Neural progenitor cell (in vitro differentiated cells): ENCODE data around the gene ZNF222. TPM values are rescaled to one million over a fixed set of nuclear protein-coding genes. Genes with fewer than 3 reads are reported as not detected.

Experiments used
- DNase-seq: peaks from one replicate; pipeline ENCODE4 v3.0.0-alpha.2; 2016; ENCODE audit warnings: low spot score
- H2AFZ ChIP-seq: fragments of 200-600 bp; sonication (generic); replicated peaks from 2 replicates; pipeline ENCODE4 v1.6.1; 2016; ENCODE audit warnings: antibody characterized with exemption
- H3F3A ChIP-seq: fragments of 200-600 bp; sonication (generic); 2 replicates; pipeline ENCODE4 v1.6.1; 2016; ENCODE audit warnings: antibody characterized with exemption, low read depth
- H3K27ac ChIP-seq: fragments of 200-600 bp; sonication (generic); 2 replicates; pipeline ENCODE4 v1.5.1; 2016; ENCODE audit warnings: mild to moderate bottlenecking
- H3K27me3 ChIP-seq: fragments of 200-600 bp; sonication (generic); 2 replicates; pipeline ENCODE4 v1.6.1; 2016; ENCODE audit warnings: mild to moderate bottlenecking, moderate library complexity
- H3K36me3 ChIP-seq: fragments of 200-600 bp; sonication (generic); 2 replicates; pipeline ENCODE4 v1.5.1; 2016
- H3K4me1 ChIP-seq: fragments of 200-600 bp; sonication (generic); 2 replicates; pipeline ENCODE4 v1.6.1; 2016; ENCODE audit warnings: mixed run types
- H3K4me2 ChIP-seq: fragments of 200-600 bp; sonication (generic); 2 replicates; pipeline ENCODE4 v1.6.1; 2016
- H3K4me3 ChIP-seq: fragments of 200-600 bp; sonication (generic); 2 replicates; pipeline ENCODE4 v1.5.1; 2016
- H3K79me2 ChIP-seq: fragments of 200-600 bp; sonication (generic); 2 replicates; pipeline ENCODE4 v1.6.1; 2016; ENCODE audit warnings: low read depth
- H3K9ac ChIP-seq: fragments of 200-600 bp; sonication (generic); 2 replicates; pipeline ENCODE4 v1.6.1; 2016
- H3K9me3 ChIP-seq: fragments of 200-600 bp; sonication (generic); 2 replicates; pipeline ENCODE4 v1.5.1; 2016; ENCODE audit warnings: low read depth
- H4K20me1 ChIP-seq: fragments of 200-600 bp; sonication (generic); 2 replicates; pipeline ENCODE4 v1.6.1; 2016; ENCODE audit warnings: low read depth
- H3K27ac Mint-ChIP-seq: 3 replicates; pipeline ENCODE4 v1.8.0; 2021; ENCODE audit warnings: mixed read lengths
- H3K27me3 Mint-ChIP-seq: 2 replicates; pipeline ENCODE4 v1.8.0; 2022; ENCODE audit warnings: low read depth, mild to moderate bottlenecking, inconsistent platforms, moderate library complexity, mixed read lengths; ENCODE audit not compliant: insufficient read depth
- H3K36me3 Mint-ChIP-seq: 3 replicates; pipeline ENCODE4 v1.8.0; 2021; ENCODE audit warnings: mixed read lengths
- H3K4me1 Mint-ChIP-seq: 3 replicates; pipeline ENCODE4 v1.8.0; 2021; ENCODE audit warnings: mixed read lengths
- H3K4me3 Mint-ChIP-seq: 3 replicates; pipeline ENCODE4 v1.8.0; 2021; ENCODE audit warnings: mild to moderate bottlenecking, moderate library complexity, mixed read lengths
- H3K9me3 Mint-ChIP-seq: 3 replicates; pipeline ENCODE4 v1.8.0; 2020; ENCODE audit warnings: mixed read lengths
- CTCF ChIP-seq: fragments of 200-600 bp; sonication (generic); IDR thresholded peaks from 2 replicates; pipeline ENCODE4 v1.5.1; 2017; ENCODE audit warnings: antibody characterized with exemption, mild to moderate bottlenecking
- EZH2 ChIP-seq: fragments of 200-600 bp; sonication (generic); IDR thresholded peaks from 2 replicates; pipeline ENCODE4 v1.6.1; 2017; ENCODE audit warnings: antibody characterized with exemption, mild to moderate bottlenecking, moderate library complexity
- EZH2phosphoT487 ChIP-seq: fragments of 200-600 bp; sonication (generic); IDR thresholded peaks from 2 replicates; pipeline ENCODE4 v1.6.1; 2017; ENCODE audit warnings: antibody characterized with exemption
- total RNA-seq: library from RNA; depleted of rRNA; stranded (reverse); fragments of >200 nt; gene quantifications from 2 replicates; pipeline ENCODE4 v1.2.3, GENCODE V29; 2015; ENCODE audit warnings: low replicate concordance

Gene ZNF222
- total RNA-seq, 1 donor from 2014 or later: 8.0 TPM

- Histone ChIP-seq H3K9me3 (no peaks in the 10 kb centered on the region), H3K27me3 (no peaks in the 10 kb centered on the region), H3F3A (no peaks in the 10 kb centered on the region), H3K4me2 (peak overlapping the region; percentile 91), H3K4me1 (peaks cover 7% of the 10 kb centered on the region), H3K27ac (no peak overlapping the region), H2AFZ (peak overlapping the region; percentile 100), H3K36me3 (peaks cover 5% of the 10 kb centered on the region), H4K20me1 (no peaks in the 10 kb centered on the region), H3K4me3 (peak overlapping the region; percentile 92), H3K79me2 (peaks cover 9% of the 10 kb centered on the region), H3K9ac (peak overlapping the region; percentile 36)
- Mint-ChIP-seq H3K27ac (peak overlapping the region; percentile 90), H3K9me3 (peaks cover 12% of the 10 kb centered on the region), H3K36me3 (peaks cover 18% of the 10 kb centered on the region), H3K4me1 (peaks cover 11% of the 10 kb centered on the region), H3K27me3 (peaks cover 2% of the 10 kb centered on the region), H3K4me3 (peak overlapping the region; percentile 100)
- TF ChIP-seq EZH2 (no peak), CTCF (no peak), EZH2phosphoT487 (no peak)
- DNase-seq: no peak
These were observed 23.0 kb upstream of the ZNF222 start for GRCh38 chr19:44002212-44002565.

- no peak within 1 kb of the TSS for H3K27ac ChIP-seq
- peak within 1 kb of the TSS; percentile 92 for H3K4me3 ChIP-seq
- peaks cover 7% of the 10 kb centered on the region for H3K4me1 ChIP-seq
- no peak for TF ChIP-seq CTCF
- no peak for TF ChIP-seq EZH2
- no peak for TF ChIP-seq EZH2phosphoT487
- Mint-ChIP-seq H3K9me3 (peaks cover 13% of the 10 kb centered on the region), H3K4me3 (peak within 1 kb of the TSS; percentile 100), H3K4me1 (peaks cover 11% of the 10 kb centered on the region), H3K27ac (peak within 1 kb of the TSS; percentile 90), H3K36me3 (peaks cover 24% of the 10 kb centered on the region), H3K27me3 (no peaks in the 10 kb centered on the region)
- H3K9me3 ChIP-seq: no peaks in the 10 kb centered on the region
- peak within 1 kb of the TSS; percentile 36 for H3K9ac ChIP-seq
- no peaks in the 10 kb centered on the region for H3F3A ChIP-seq
- DNase-seq: peak; percentile 97
- peak within 1 kb of the TSS; percentile 91 for H3K4me2 ChIP-seq
- H3K36me3 ChIP-seq: peaks cover 5% of the 10 kb centered on the region
- no peaks in the 10 kb centered on the region for H3K27me3 ChIP-seq
- H3K79me2 ChIP-seq: peaks cover 9% of the 10 kb centered on the region
- no peaks in the 10 kb centered on the region for H4K20me1 ChIP-seq
- peak within 1 kb of the TSS; percentile 100 for H2AFZ ChIP-seq
These were observed 22.4 kb upstream of the ZNF222 start, which contains the start of gene ZNF230 for GRCh38 chr19:44002566-44003460. Gene ZNF230, plus strand, starts transcription at chr19:44002957. Its CDS starts 4,122 bp downstream, at chr19:44007079.

GRCh38 chr19:44003461-44004009 lies 21.6 kb upstream of the ZNF222 start:
- Histone ChIP-seq H3K4me3 (peak overlapping the region; percentile 92), H3K4me1 (peaks cover 7% of the 10 kb centered on the region), H3K36me3 (peaks cover 6% of the 10 kb centered on the region), H3K27ac (no peak overlapping the region), H3K4me2 (peak overlapping the region; percentile 91), H3K9me3 (no peaks in the 10 kb centered on the region), H3F3A (no peaks in the 10 kb centered on the region), H2AFZ (peak overlapping the region; percentile 98), H3K79me2 (peaks cover 9% of the 10 kb centered on the region), H4K20me1 (no peaks in the 10 kb centered on the region), H3K9ac (no peak overlapping the region), H3K27me3 (no peaks in the 10 kb centered on the region)
- Mint-ChIP-seq H3K36me3 (peaks cover 27% of the 10 kb centered on the region), H3K27me3 (no peaks in the 10 kb centered on the region), H3K4me3 (peak overlapping the region; percentile 100), H3K27ac (no peak overlapping the region), H3K4me1 (peaks cover 11% of the 10 kb centered on the region), H3K9me3 (peaks cover 17% of the 10 kb centered on the region)
- TF ChIP-seq EZH2phosphoT487: no peak
- no peak for TF ChIP-seq CTCF
- TF ChIP-seq EZH2: no peak
- DNase-seq: peak; percentile 33
